GM18861 (cell line): ENCODE data around the gene ARID5B.

Source experiments
- ATAC-seq: cut with Tn5 transposase; IDR thresholded peaks from one replicate; pipeline ENCODE4 v1.9.1; 2021; ENCODE audit not compliant: unreplicated experiment

ARID5B gene

DNA sequence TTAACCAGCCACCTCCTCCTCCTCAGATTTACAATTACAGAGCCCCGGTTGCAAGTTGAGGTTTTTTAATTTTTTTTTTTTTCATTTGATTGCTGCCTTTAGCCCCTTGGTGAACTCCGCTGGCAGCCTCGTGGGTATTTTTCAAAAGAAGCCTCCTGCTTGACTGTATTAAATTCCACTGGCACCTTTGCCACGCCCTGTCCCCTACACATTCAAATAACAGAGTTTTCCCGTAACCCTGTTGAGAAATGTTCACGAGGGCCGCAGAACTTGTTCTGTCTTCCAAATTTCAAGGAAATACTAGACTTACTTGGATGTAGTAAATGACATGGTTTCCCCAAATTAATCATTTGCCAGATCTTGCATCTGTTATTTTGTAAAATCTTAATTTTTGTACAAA lies 167.0 kb downstream of the ARID5B start:
- no peak for ATAC-seq

DNA sequence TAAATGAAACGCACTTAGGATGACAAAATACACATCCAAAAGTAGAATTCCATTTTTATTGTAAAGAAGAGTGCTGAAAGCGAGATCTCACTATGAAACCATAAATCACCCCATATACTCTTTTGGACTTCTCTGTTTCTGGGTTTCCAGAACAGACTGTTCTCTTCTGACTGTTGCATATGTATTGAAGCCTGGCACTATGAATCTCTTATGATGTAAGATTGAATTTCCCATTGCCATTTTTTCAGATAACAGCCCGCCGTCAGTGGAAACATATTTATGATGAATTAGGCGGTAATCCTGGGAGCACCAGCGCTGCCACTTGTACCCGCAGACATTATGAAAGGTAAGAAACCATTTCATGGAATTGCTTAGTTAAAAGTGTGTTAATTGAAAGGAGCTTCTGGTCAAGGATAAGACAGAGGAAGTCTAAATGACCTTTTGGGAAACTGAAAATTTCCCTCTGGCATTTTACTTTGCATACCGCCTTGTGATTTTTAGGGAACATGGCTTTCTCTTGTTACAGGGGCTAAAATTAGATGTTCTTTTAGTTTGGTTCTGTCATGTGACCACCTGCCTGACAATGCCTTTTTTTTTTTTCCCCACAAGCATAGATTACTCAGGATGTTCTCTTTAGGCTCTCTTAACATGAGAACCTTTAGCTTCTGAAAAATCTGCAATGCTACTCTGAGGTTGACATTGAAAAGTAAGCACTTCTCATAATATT lies 168.1 kb downstream of the ARID5B start:
- no peak for ATAC-seq

DNA sequence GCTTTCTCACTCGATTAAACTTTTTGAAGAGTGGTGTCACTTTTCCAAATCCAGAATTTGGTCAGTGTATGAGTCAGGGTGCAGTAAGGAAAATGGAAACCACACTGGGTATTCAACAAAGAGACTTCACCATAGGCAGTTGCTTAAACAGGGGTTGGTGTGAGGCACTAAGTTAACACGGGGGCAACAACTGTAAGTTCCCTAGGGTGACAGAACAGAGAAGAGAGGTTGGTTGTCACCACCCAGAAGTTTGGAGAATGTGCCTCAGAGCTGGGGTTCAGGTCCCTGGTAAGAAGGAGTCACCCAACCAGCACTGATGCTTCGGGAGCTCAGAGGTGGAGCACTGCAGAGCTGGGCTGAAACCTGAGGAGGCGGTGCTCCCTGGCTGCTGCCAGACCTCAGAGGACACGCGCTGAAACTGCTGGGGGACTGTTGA lies 170.4 kb downstream of the ARID5B start:
- ATAC-seq = no peak

GRCh38 chr10:62072901-62073300 lies 171.4 kb downstream of the ARID5B start:
- ATAC-seq = no peak

GRCh38 chr10:62073429-62073828 lies 171.9 kb downstream of the ARID5B start:
- no peak for ATAC-seq

DNA sequence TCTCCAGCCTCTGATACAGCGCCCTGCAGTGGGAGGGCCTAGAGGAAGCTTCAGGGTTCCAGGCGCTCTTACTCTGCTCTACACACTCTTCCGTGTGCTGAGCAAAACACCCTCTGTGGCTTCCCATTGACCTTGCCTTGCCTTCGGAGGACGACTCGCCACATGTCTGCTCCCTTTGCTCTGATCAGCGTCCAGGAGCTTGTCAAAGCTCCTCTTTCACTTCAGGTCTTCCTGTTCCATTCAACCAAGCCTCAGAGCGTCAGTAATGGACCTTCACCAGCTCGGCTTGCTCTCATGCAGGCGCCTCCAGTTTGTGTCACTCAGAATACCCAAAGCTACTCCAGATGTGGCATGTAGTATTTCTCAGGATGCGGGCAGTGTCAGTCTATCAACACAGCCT lies 173.9 kb downstream of the ARID5B start:
- ATAC-seq = no peak

DNA sequence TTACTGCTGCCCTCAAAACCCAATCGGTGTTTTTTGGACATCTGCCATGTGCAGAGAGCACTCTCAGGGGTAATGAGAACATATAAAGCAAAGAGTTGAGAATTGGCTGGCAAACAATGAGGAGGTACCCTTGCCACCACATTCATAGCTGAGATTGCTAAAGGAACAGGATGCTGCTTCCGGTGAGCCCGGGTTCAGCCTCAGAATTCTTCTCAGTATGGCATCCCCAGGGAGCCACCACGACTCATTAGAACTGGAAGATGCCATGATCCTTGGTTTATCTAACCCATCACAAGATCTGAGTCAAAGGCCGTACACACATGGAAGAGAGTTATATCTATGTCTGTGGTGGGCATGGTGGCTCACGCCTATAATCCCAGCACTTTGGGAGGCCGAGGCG lies 174.4 kb downstream of the ARID5B start:
- ATAC-seq = no peak

- ATAC-seq = no peak
These were observed 175.4 kb downstream of the ARID5B start for GRCh38 chr10:62076891-62077290.

- no peak for ATAC-seq
These were observed 176.0 kb downstream of the ARID5B start for GRCh38 chr10:62077330-62078015.

DNA sequence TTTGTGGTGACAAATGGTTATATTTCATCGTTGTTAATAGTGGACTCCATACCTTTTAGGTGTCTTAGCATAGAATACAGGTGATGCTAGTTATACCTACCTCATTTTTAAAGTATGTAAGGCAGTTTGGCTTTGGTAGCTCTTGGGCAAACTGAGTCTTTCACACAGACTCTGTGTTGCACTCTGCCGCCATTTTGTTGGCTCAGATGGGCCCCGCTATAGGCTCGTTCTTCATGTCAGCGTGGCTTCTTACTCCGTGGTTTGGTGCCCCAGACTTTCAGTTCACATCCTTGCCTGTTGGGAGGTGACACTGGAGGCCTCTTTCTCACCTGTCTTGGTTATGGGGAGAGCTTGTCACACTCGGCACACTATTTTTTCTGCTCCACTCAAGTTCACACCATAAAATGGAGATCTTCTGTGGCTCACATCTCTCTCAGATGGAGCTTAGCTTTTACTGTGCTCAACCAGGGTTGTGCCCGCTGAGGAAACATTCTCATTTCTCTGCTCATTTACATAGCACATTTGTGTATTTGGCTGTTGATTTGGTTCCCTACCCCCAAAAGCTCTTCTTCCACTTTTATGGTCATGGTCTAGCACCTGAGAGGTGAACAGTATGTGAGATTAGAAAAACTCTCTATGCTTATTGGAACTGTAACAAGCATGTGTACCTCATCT lies 178.5 kb downstream of the ARID5B start:
- peak; percentile 57 for ATAC-seq

DNA sequence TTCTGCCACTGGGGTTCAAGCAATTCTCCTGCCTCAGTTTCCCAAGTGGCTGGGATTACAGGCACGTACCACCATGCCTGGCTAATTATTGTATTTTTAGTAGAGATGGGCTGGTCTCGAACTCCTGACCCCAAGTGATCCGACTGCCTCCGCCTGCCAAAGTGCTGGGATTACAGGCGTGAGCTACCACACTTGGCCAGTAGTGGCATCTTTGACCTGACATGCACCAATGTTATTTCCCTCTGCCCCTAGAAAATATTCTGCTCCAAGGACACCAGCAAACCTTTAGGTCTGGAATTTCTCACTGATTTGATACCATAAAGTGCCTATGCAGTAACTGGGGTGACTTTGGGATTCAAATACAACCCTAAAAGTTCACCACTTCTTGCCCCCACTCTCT lies 179.4 kb downstream of the ARID5B start:
- ATAC-seq = no peak

DNA sequence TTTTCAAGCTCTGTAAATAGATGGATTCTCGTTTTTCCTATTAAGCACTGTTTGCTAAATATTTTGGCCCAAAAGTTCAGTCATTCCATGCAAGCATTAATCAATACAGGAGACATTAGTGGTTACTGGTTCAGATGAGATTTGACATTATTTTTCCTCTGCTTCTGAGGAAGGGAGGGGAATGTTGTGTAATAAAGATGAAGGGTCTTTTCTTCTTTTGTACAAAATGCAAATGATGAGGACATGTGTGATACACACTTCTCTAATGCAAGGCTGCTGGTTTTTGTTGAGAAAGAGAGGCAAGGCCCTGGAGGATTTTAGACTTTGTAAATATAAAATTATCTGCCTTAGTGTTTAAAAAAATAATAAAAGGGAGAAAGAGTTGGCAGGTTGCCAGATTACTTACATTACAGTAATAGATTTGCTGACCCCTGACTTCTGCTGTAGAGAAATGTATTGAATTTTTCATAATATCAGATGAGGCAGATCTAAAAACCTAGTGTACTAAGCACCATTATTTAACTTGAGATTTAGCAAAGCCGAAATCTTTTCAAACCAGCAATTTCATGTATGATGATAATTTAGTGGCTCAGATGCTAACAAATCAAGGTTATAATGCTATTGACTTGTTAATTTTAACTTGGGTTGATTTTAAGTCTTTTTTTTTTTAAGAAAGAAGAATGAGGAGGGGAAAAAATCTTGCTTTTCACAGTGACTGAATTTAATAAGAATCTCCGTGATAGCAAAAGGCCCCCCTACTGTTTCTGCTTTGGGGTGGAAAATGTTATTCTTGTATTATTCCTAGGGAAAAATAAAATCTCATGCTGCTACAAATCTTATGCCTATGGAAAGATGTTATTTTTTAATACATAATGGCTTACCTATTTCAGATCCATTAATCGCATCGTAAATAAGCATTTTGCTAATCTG lies 180.1 kb downstream of the ARID5B start:
- ATAC-seq = no peak

DNA sequence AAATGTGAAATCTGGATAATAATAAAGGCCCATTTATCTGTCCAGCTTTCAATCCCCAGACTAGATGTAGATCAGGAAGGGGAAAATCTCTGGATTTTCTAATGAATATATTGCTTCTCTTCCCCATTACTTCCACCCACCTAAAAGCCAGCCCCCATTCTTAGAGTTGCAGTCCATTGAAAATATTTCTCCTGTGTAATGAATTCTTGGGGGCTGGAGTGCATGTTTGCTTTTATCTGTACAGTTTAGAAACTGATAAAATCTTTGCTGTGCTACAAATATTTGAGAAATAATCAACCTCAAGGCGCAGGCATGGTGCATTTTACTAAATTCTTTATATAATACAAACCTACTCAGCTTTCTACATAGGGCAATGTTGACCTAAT lies 180.8 kb downstream of the ARID5B start:
- no peak for ATAC-seq

DNA sequence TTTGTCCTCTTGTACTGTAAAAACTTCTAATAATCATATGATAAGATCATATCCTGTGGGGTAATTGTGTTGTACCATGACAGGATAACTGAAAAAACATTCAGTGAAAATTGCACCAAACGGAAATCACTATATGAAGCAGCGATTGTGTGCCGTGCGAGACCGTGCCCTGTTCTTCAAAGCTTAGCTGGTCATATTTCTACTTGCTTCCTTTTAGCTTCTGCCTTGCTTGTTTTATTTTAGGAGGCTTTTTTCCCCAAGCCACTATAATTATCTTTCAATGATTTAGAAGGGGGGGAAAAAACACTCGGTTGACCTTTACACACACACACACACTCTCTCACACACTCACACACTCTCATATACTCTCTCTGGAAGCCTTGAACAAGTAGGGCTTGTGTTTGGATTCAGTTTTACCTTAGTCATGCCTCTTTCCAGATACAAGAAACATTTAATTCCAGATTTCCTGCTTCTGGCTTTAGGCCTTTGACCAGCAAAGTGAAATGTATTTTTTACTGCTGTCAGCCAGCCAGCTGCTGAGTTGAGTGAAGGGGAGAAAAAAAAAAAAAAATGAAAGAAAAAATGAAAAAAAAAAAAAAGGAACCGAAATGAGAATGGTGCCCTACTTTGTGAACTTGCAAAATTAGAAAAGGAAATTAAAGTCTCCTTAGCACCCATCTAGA lies 181.4 kb downstream of the ARID5B start:
- peak; percentile 49 for ATAC-seq

DNA sequence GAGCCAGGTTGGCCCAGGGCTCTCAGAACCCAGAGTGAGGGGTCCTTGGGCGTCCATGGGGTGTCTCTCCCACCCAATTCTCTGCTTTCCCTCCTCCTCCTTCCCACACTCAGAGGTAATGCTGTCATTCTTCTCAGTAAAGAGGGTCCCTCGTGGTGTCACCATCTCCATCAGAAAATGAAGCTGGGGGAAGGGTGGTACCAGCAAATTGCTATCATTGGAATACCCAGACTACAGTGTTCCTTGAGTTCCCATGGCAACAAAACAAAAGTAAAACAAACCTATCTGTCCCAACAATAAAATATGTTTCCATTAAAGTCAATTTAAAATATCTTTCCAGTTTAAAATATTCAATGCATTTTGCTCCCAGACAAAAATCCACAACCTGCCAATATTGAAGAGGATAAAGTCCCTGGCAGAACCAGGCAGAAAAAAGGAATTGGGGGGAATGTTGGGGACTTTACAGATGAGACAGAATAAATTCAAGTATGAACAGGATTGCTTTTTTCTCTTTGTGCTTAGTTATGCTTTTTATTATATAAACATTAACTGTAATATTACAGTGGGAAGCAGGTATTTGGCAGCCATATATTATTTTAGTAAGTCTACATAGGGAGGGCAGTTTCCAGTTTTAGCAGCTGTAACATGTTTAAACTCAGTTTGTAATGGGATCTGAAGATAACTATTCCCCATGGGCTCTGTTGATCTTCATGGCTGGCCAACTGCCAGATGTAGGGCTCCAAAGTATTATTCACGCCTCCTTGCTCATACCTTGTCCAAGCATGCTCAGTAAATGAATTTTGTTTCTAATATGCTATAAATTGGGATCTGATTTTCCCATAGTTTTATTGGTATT lies 182.1 kb downstream of the ARID5B start:
- no peak for ATAC-seq

DNA sequence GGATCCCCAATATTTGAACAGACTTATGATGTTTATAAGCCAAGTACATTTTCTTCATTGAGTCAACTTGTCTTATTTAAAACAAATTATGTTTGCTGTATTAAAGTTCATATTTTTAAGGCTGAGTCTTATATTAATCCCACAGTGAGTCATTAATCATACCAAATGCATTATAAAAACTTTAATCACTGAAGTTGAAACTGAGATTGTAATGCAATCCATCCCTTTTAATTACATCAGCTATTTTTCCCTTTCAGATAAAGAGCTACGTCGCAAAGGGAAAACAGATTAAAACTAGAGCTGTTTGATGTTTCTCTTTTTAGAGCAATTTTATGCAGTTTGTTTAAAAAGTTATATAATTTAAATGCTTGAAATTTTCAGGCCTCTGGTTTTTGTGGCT lies 183.0 kb downstream of the ARID5B start:
- no peak for ATAC-seq

- no peak for ATAC-seq
These were observed 183.9 kb downstream of the ARID5B start for GRCh38 chr10:62085404-62085803.

- no peak for ATAC-seq
These were observed 184.3 kb downstream of the ARID5B start for GRCh38 chr10:62085821-62086220.

- ATAC-seq = no peak
These were observed 185.8 kb downstream of the ARID5B start for GRCh38 chr10:62087329-62087728.

DNA sequence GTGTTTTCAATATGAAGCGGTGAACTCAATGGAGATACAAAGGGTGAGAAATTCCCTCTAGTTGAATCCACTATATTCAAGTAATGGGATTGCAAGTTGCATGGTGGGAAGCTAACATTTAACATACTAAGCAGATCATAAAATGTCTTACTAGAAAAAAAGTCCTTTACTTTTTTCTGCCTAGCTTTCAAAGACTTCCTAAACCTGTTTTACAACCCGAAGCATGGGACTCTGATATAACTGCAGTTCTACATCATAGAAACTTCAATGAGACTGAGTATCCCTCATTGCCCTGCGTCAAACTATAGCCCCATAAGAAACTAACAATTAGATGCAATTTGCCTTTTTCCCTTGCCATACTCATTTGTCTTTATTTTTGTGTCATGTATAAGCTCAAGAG lies 187.3 kb downstream of the ARID5B start:
- no peak for ATAC-seq
